ENCODE results near the gene S100A9. TPM values are rescaled to one million over a fixed set of nuclear protein-coding genes. Genes with fewer than 3 reads are reported as not detected.

The S100A9 gene
- total and polyA plus RNA-seq, 2 experiments from 2014 or later = not detected

DNA sequence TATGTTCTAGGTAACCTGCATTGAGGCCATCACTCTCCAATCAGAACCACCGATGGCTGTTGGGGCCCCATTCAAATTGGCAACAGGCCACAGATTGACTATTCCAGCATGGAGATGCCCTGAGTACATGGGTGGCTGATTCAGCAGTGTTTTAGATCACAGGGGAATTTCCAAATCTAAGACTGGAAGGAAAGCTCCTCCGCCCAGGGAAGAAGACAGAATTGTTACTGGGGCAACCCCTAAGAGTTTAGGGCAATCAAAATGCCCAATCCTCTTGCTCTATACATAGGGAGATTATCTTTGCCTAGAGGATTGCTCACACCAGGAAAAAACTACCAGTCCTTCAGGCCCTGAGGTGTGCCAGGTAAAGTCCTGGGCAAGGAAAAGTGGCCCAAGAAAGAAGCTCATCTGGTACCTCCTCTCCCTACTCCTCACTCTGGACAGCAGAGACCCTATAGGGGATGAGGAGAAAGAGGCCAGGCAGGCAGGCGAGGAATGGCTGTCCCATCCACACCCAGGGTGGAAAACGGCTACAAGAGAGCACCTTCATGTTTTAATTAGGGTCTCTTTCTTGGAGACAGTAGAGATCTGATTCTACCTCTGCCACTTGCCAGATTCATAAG is 27.4 kb downstream of the S100A9 start (continued):
- TF ChIP-seq, protein P1, sequence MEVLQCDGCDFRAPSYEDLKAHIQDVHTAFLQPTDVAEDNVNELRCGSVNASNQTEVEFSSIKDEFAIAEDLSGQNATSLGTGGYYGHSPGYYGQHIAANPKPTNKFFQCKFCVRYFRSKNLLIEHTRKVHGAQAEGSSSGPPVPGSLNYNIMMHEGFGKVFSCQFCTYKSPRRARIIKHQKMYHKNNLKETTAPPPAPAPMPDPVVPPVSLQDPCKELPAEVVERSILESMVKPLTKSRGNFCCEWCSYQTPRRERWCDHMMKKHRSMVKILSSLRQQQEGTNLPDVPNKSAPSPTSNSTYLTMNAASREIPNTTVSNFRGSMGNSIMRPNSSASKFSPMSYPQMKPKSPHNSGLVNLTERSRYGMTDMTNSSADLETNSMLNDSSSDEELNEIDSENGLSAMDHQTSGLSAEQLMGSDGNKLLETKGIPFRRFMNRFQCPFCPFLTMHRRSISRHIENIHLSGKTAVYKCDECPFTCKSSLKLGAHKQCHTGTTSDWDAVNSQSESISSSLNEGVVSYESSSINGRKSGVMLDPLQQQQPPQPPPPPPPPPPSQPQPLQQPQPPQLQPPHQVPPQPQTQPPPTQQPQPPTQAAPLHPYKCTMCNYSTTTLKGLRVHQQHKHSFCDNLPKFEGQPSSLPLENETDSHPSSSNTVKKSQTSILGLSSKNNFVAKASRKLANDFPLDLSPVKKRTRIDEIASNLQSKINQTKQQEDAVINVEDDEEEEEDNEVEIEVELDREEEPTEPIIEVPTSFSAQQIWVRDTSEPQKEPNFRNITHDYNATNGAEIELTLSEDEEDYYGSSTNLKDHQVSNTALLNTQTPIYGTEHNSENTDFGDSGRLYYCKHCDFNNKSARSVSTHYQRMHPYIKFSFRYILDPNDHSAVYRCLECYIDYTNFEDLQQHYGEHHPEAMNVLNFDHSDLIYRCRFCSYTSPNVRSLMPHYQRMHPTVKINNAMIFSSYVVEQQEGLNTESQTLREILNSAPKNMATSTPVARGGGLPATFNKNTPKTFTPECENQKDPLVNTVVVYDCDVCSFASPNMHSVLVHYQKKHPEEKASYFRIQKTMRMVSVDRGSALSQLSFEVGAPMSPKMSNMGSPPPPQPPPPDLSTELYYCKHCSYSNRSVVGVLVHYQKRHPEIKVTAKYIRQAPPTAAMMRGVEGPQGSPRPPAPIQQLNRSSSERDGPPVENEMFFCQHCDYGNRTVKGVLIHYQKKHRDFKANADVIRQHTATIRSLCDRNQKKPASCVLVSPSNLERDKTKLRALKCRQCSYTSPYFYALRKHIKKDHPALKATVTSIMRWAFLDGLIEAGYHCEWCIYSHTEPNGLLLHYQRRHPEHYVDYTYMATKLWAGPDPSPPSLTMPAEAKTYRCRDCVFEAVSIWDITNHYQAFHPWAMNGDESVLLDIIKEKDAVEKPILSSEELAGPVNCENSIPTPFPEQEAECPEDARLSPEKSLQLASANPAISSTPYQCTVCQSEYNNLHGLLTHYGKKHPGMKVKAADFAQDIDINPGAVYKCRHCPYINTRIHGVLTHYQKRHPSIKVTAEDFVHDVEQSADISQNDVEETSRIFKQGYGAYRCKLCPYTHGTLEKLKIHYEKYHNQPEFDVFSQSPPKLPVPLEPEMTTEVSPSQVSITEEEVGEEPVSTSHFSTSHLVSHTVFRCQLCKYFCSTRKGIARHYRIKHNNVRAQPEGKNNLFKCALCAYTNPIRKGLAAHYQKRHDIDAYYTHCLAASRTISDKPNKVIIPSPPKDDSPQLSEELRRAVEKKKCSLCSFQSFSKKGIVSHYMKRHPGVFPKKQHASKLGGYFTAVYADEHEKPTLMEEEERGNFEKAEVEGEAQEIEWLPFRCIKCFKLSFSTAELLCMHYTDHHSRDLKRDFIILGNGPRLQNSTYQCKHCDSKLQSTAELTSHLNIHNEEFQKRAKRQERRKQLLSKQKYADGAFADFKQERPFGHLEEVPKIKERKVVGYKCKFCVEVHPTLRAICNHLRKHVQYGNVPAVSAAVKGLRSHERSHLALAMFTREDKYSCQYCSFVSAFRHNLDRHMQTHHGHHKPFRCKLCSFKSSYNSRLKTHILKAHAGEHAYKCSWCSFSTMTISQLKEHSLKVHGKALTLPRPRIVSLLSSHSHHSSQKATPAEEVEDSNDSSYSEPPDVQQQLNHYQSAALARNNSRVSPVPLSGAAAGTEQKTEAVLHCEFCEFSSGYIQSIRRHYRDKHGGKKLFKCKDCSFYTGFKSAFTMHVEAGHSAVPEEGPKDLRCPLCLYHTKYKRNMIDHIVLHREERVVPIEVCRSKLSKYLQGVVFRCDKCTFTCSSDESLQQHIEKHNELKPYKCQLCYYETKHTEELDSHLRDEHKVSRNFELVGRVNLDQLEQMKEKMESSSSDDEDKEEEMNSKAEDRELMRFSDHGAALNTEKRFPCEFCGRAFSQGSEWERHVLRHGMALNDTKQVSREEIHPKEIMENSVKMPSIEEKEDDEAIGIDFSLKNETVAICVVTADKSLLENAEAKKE (CRISPR knock-in tag; IDR thresholded peaks at IDR 0.05) = no peak

DNA sequence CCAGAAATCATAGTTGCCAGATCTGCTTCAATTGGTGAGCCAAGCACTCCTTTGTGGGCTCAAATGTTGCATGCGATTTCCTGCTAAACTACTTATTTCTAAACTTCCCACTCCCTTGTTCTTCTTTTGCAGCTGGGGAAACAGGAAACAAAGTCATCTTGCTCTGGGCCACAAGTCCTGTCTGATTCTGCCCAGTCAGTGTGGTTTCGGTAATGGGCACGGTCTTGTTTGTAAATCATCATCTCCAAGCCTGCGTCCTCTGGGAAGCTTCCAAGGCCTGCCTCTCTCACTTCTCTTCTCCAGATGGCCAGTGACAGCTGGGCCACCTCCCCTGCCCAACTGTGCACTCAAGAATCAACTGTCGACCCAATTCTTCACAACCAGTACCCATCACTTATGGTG is 28.8 kb downstream of the S100A9 start:
- H3K27me3 ChIP-seq (ENCODE audit: insufficient read depth) = no peaks in the 10 kb centered on the region
- H3K4me3 Mint-ChIP-seq = no peak overlapping the region
- TF ChIP-seq EZH2phosphoT487 (IDR thresholded peaks at IDR 0.05; ENCODE audit: unreplicated experiment) (no peak), ZNF331 (CRISPR knock-in tag; IDR thresholded peaks at IDR 0.05; ENCODE audit: low read depth) (no peak), NANOG (IDR thresholded peaks at IDR 0.05; ENCODE audit: borderline replicate concordance) (no peak)
- TF ChIP-seq, protein P1 (CRISPR knock-in tag; IDR thresholded peaks at IDR 0.05) = no peak
- TF ChIP-seq, protein P2, sequence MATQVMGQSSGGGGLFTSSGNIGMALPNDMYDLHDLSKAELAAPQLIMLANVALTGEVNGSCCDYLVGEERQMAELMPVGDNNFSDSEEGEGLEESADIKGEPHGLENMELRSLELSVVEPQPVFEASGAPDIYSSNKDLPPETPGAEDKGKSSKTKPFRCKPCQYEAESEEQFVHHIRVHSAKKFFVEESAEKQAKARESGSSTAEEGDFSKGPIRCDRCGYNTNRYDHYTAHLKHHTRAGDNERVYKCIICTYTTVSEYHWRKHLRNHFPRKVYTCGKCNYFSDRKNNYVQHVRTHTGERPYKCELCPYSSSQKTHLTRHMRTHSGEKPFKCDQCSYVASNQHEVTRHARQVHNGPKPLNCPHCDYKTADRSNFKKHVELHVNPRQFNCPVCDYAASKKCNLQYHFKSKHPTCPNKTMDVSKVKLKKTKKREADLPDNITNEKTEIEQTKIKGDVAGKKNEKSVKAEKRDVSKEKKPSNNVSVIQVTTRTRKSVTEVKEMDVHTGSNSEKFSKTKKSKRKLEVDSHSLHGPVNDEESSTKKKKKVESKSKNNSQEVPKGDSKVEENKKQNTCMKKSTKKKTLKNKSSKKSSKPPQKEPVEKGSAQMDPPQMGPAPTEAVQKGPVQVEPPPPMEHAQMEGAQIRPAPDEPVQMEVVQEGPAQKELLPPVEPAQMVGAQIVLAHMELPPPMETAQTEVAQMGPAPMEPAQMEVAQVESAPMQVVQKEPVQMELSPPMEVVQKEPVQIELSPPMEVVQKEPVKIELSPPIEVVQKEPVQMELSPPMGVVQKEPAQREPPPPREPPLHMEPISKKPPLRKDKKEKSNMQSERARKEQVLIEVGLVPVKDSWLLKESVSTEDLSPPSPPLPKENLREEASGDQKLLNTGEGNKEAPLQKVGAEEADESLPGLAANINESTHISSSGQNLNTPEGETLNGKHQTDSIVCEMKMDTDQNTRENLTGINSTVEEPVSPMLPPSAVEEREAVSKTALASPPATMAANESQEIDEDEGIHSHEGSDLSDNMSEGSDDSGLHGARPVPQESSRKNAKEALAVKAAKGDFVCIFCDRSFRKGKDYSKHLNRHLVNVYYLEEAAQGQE (IDR thresholded peaks at IDR 0.05; ENCODE audit: unreplicated experiment) = no peak

More for the DNA sequence above, 28.8 kb downstream of the S100A9 start:
- Histone ChIP-seq H4K20me1 (replicated peaks; ENCODE audit: insufficient read depth) (no peaks in the 10 kb centered on the region), H3F3A (replicated peaks; ENCODE audit: low read depth) (no peaks in the 10 kb centered on the region), H3K9me2 (ENCODE audit: insufficient read depth) (peaks cover 3% of the 10 kb centered on the region; the same call in 1 of the 2 replicates), H3K27ac (ENCODE audit: low read depth) (no peak overlapping the region), H3K4me1 (ENCODE audit: insufficient read depth) (no peaks in the 10 kb centered on the region), H2AFZ (no peak overlapping the region; the same call in 1 of the 2 replicates), H3K4me3 (no peak overlapping the region), H3K36me3 (ENCODE audit: insufficient read depth) (no peaks in the 10 kb centered on the region), H3K79me2 (replicated peaks; ENCODE audit: insufficient read depth) (no peaks in the 10 kb centered on the region), H3K4me2 (no peak overlapping the region)
- Mint-ChIP-seq H3K4me1 (no peaks in the 10 kb centered on the region), H3K27ac (no peak overlapping the region), H3K9me3 (no peaks in the 10 kb centered on the region), H3K27me3 (ENCODE audit: insufficient read depth, low read depth, poor library complexity) (no peaks in the 10 kb centered on the region), H3K36me3 (ENCODE audit: low read depth) (no peaks in the 10 kb centered on the region)
- no peak for ATAC-seq
- DNase-seq (ENCODE audit: low spot score) = no peak
